Progenitor cell of endocrine pancreas (in vitro differentiated cells): Measurements from ENCODE around the gene ROR1. TPM values are rescaled to one million over a fixed set of nuclear protein-coding genes. Genes with fewer than 3 reads are reported as not detected.

ENCODE experiments used
- DNase-seq: peaks from one replicate; pipeline ENCODE4 v3.0.0; 2021; ENCODE audit warnings: low spot score; ENCODE audit not compliant: unreplicated experiment
- H3K27ac Mint-ChIP-seq: 2 replicates; pipeline ENCODE4 v1.8.0; 2021; ENCODE audit warnings: mild to moderate bottlenecking, moderate library complexity, mixed read lengths
- H3K27me3 Mint-ChIP-seq: 2 replicates; pipeline ENCODE4 v1.8.0; 2021; ENCODE audit warnings: mixed read lengths
- H3K36me3 Mint-ChIP-seq: 2 replicates; pipeline ENCODE4 v1.8.0; 2022; ENCODE audit warnings: mixed read lengths; ENCODE audit not compliant: insufficient read depth
- H3K4me1 Mint-ChIP-seq: 2 replicates; pipeline ENCODE4 v1.8.0; 2021; ENCODE audit warnings: low read depth, mixed read lengths
- H3K4me3 Mint-ChIP-seq: 2 replicates; pipeline ENCODE4 v1.8.0; 2021; ENCODE audit warnings: low read depth, mild to moderate bottlenecking, moderate library complexity, mixed read lengths
- H3K9me3 Mint-ChIP-seq: 2 replicates; pipeline ENCODE4 v1.8.0; 2021; ENCODE audit warnings: low read depth, mixed read lengths
- total RNA-seq: library from RNA; stranded (reverse); gene quantifications from 2 replicates; pipeline ENCODE4 v1.2.1, GENCODE V29; 2021
- TF ChIP-seq, protein P1 (sequence below): fragments of 200-600 bp; sonication (generic); IDR thresholded peaks from one replicate; pipeline ENCODE4 v1.5.0; 2021; ENCODE audit warnings: antibody characterized with exemption, mild to moderate bottlenecking; ENCODE audit not compliant: unreplicated experiment

ROR1 gene
- total RNA-seq, 1 donor from 2014 or later = 63.8 TPM

DNA sequence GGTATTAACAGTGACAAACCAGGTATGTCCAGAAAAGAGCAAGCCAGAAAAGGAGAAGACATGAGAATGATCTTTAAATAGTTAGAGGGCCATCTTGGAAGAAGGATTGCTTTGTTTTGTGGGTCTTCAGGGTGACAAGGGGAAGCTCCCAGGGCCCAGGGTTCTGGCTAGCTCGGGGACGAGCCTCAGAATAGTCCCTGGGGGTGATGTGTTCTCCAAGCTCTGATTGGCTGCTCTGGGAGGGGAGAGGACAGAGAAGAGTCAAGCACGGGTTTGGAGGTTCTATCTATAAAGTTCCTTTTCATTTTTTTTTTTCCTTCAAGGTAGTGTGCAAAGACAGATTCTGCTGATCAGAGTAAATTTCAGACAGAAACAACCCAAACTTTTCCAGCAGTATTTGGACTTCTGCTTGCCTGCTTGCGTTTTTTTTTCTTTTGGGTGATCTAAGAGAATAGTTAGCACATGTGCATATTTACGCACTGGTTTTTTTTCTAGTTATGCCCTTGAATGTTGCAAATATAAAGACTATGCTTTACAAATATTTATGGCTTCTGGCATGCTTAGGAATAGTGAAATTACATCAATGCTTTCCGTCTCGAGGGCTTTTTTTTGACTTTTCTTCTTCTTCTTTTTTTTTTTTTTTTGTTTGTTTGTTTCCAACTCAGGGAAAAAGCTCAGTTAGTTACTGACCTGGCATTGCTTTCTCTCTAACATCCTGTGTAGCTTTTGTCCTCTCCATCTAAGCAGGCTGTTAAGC is 59.7 kb downstream of the ROR1 start:
- Mint-ChIP-seq H3K36me3 (peaks cover 7% of the 10 kb centered on the region), H3K9me3 (no peaks in the 10 kb centered on the region), H3K4me1 (peaks cover 44% of the 10 kb centered on the region), H3K27ac (peak overlapping the region; percentile 84), H3K4me3 (no peak overlapping the region), H3K27me3 (no peaks in the 10 kb centered on the region)
- no peak for DNase-seq
- TF ChIP-seq, protein P1, sequence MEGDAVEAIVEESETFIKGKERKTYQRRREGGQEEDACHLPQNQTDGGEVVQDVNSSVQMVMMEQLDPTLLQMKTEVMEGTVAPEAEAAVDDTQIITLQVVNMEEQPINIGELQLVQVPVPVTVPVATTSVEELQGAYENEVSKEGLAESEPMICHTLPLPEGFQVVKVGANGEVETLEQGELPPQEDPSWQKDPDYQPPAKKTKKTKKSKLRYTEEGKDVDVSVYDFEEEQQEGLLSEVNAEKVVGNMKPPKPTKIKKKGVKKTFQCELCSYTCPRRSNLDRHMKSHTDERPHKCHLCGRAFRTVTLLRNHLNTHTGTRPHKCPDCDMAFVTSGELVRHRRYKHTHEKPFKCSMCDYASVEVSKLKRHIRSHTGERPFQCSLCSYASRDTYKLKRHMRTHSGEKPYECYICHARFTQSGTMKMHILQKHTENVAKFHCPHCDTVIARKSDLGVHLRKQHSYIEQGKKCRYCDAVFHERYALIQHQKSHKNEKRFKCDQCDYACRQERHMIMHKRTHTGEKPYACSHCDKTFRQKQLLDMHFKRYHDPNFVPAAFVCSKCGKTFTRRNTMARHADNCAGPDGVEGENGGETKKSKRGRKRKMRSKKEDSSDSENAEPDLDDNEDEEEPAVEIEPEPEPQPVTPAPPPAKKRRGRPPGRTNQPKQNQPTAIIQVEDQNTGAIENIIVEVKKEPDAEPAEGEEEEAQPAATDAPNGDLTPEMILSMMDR = no peak

DNA sequence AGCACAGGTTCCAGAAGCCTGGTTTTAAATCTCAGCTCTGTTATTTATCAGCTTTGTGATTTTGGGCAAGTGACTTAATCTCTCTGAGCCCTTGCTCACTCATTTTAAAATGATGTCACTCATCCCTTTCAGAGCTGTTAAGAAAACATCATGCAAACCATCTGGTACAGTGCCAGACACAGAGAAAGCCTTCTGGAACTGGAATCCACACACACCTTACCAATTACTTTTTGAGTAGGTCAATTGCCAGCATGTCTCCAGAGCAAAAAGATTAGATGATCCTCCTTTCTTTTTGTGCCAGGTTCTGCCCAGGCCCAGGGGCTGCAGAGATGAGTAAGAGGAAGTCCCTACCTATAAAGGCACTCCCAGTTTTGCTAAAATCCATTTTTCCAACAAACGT is 61.3 kb downstream of the ROR1 start:
- Mint-ChIP-seq H3K36me3 (peaks cover 7% of the 10 kb centered on the region), H3K4me1 (peaks cover 36% of the 10 kb centered on the region), H3K9me3 (no peaks in the 10 kb centered on the region), H3K27ac (no peak overlapping the region), H3K27me3 (no peaks in the 10 kb centered on the region), H3K4me3 (no peak overlapping the region)
- no peak for DNase-seq
- TF ChIP-seq, protein P1 = no peak

DNA sequence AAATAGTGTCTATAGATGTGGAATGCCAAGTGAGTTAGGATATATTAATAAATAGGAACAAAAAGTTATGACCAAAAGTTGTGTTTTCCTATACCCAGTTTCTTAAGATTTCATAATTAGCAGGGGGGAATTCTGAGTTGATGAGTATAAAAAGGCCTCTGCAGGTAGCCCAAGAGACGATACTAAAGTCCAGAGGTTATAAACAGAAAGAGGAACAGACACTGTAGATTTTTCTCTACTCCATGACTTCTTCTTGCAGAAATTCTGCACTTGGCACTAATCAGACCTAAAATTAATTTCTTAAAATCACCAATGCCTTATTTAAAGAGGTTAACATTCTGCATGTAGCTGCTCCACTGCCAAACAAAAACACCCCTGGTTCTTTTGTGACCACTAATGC is 62.6 kb downstream of the ROR1 start:
- TF ChIP-seq, protein P1 = no peak
- no peaks in the 10 kb centered on the region for H3K27me3 Mint-ChIP-seq
- H3K9me3 Mint-ChIP-seq = no peaks in the 10 kb centered on the region
- DNase-seq = no peak
- H3K27ac Mint-ChIP-seq = no peak overlapping the region
- no peak overlapping the region for H3K4me3 Mint-ChIP-seq
- peaks cover 6% of the 10 kb centered on the region for H3K36me3 Mint-ChIP-seq
- H3K4me1 Mint-ChIP-seq = peaks cover 31% of the 10 kb centered on the region

DNA sequence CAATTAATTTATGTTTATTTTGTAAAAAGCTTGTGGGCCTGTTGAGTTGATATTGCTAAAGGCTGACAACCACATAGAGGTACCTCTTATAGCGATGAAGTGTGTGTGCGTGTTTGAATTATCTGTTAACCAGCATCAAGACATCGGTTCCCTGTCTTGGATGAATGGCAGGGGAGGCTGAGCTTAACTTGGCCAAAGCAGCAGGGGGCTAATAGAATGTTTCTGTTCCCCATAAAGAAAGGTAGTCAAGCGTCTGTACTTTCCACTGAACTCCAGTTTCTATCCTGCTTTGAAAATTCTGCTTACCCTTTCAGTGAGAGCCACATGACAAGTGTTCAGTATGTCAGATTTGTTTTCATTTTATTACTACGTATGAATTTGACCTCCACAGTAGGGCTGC is 63.0 kb downstream of the ROR1 start:
- no peak overlapping the region for H3K4me3 Mint-ChIP-seq
- peaks cover 3% of the 10 kb centered on the region for H3K36me3 Mint-ChIP-seq
- peak overlapping the region; percentile 46 for H3K27ac Mint-ChIP-seq
- TF ChIP-seq, protein P1 = no peak
- H3K4me1 Mint-ChIP-seq = peaks cover 27% of the 10 kb centered on the region
- no peaks in the 10 kb centered on the region for H3K27me3 Mint-ChIP-seq
- no peaks in the 10 kb centered on the region for H3K9me3 Mint-ChIP-seq
- no peak for DNase-seq

DNA sequence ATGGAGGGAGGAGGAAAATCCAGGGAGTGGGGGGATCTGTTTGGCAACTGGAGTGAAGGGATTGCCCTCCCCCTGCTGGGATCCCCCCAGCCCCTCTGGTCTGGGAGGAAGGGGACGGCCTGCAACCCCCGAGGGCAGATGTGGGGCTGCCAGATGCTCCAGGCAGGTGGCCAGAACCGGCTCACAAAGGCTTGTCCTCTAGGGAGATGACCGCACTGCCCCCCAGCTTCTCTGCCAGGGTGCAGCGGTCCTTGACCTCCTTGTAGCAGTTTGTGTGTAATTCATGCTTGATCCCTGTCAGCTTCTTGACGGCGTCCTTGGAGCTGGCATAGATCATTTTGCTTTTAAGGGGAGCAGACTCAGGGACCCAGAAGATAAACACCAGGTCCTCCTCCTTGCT is 69.2 kb downstream of the ROR1 start:
- Mint-ChIP-seq H3K36me3 (no peaks in the 10 kb centered on the region), H3K4me1 (peaks cover 34% of the 10 kb centered on the region), H3K9me3 (no peaks in the 10 kb centered on the region), H3K27ac (no peak overlapping the region), H3K27me3 (no peaks in the 10 kb centered on the region), H3K4me3 (no peak overlapping the region)
- no peak for DNase-seq
- TF ChIP-seq, protein P1 = no peak
